Gastrocnemius medialis (tissue), 4 donors: ENCODE measurements around the gene C16orf95.
A peak's percentile ranks its signal among the peaks of the same experiment; 100 is the strongest.

ENCODE experiments used
- CTCF ChIP-seq, 5 experiments: fragments of 450-650 bp in 3 of 5; fragments of 200-600 bp in 2 of 5; sonication (generic) in 2 of 5; IDR thresholded peaks in 4 of 5; conservative IDR thresholded peaks in 1 of 5; 1 replicate in 4 of 5; 2 replicates in 1 of 5; pipeline ENCODE4 v1.5.1; 2016 to 2019; ENCODE audit warnings: antibody characterized with exemption in 5 of 5, mild to moderate bottlenecking in 3 of 5, moderate library complexity in 3 of 5
- POLR2A ChIP-seq, 2 donors: fragments of 450-650 bp; IDR thresholded peaks; one replicate each; pipeline ENCODE4 v1.6.1; 2017; ENCODE audit warnings: antibody characterized with exemption in 2 of 2, mild to moderate bottlenecking in 2 of 2, moderate library complexity in 2 of 2

GRCh38 chr16:87324411-87325275 lies 7.5 kb upstream of the C16orf95 start:
- TF ChIP-seq CTCF (IDR thresholded peaks at IDR 0.05 in 4 of 5, conservative IDR thresholded peaks at IDR 0.05 in 1 of 5) (peak; percentile 74 to 87 (median 85)), POLR2A (IDR thresholded peaks at IDR 0.05) (no peak)
